Sigmoid colon (tissue), 4 donors: ENCODE results near the gene SYMPK.

Source experiments
- CTCF ChIP-seq, 4 experiments: fragments of 450-650 bp in 3 of 4; fragments of 200-600 bp in 1 of 4; IDR thresholded peaks; one replicate each; pipeline ENCODE4 v1.5.1; 2016 to 2019; ENCODE audit warnings: antibody characterized with exemption in 4 of 4, mild to moderate bottlenecking in 3 of 4, moderate library complexity in 2 of 4
- POLR2A ChIP-seq, 2 donors: fragments of 450-650 bp; IDR thresholded peaks; one replicate each; pipeline ENCODE4 v1.6.1; 2016; ENCODE audit warnings: antibody characterized with exemption in 2 of 2, mild to moderate bottlenecking in 2 of 2, moderate library complexity in 2 of 2
- POLR2AphosphoS5 ChIP-seq, 4 donors: sonication (generic); formaldehyde crosslinking; IDR thresholded peaks; one replicate each; pipeline ENCODE4 v1.6.1; 2017; ENCODE audit warnings: antibody characterized with exemption in 4 of 4

GRCh38 chr19:45793178-45793564 is 69.8 kb downstream of the SYMPK start:
- TF ChIP-seq POLR2A (IDR thresholded peaks at IDR 0.05) (no peak), CTCF (IDR thresholded peaks at IDR 0.05) (no peak), POLR2AphosphoS5 (IDR thresholded peaks at IDR 0.05) (no peak)
